Muscle of arm (tissue), 12 donors: ENCODE data around the gene HSF2BP. TPM values are rescaled to one million over a fixed set of nuclear protein-coding genes. Genes with fewer than 3 reads are reported as not detected.
"Not testable (repeated sequence)": the region's sequence is repeated elsewhere in the genome, so short reads cannot be mapped to it uniquely, and the experiment has no call there.

ENCODE experiments used
- DNase-seq: peaks from one replicate; pipeline ENCODE4 v3.0.0-alpha.2; 2013
- polyA plus RNA-seq, 12 donors: library from polyadenylated mRNA; unstranded; fragments of 120-200 nt; gene quantifications; one replicate each; pipeline ENCODE4 v1.2.1, GENCODE V29; 2013; ENCODE audit not compliant: insufficient read length in 12 of 12

HSF2BP gene
- polyA plus RNA-seq, 12 donors, result 0.20 to 1.5 (median 0.77) TPM; not detected in 2

GRCh38 chr21:43688906-43689305, 29.6 kb upstream of the HSF2BP start:
- DNase-seq, result no peak

GRCh38 chr21:43687566-43688399, 28.5 kb upstream of the HSF2BP start:
- no peak for DNase-seq

GRCh38 chr21:43686811-43687565, 27.7 kb upstream of the HSF2BP start:
- no peak for DNase-seq

GRCh38 chr21:43684424-43684823, 25.1 kb upstream of the HSF2BP start:
- no peak for DNase-seq

GRCh38 chr21:43681650-43682049, 22.4 kb upstream of the HSF2BP start:
- DNase-seq, result no peak

- DNase-seq, result not testable (repeated sequence)
These were observed 21.1 kb upstream of the HSF2BP start for GRCh38 chr21:43680421-43680820.

- no peak for DNase-seq
These were observed 20.7 kb upstream of the HSF2BP start for GRCh38 chr21:43679951-43680350.

GRCh38 chr21:43676391-43676790, 17.1 kb upstream of the HSF2BP start:
- no peak for DNase-seq

GRCh38 chr21:43675871-43676270, 16.6 kb upstream of the HSF2BP start:
- no peak for DNase-seq

GRCh38 chr21:43669828-43670605, 10.7 kb upstream of the HSF2BP start:
- no peak for DNase-seq

- DNase-seq, result no peak
These were observed 8.1 kb upstream of the HSF2BP start for GRCh38 chr21:43667191-43667904.

- DNase-seq, result no peak
These were observed 6.6 kb upstream of the HSF2BP start for GRCh38 chr21:43665879-43666278.

GRCh38 chr21:43664358-43664757, 5.1 kb upstream of the HSF2BP start:
- no peak for DNase-seq

- DNase-seq, result no peak
These were observed 3.7 kb upstream of the HSF2BP start for GRCh38 chr21:43663033-43663432.

GRCh38 chr21:43662286-43662685, 3.0 kb upstream of the HSF2BP start:
- no peak for DNase-seq

GRCh38 chr21:43658769-43659135, 536 bp downstream of the HSF2BP start:
- DNase-seq, result no peak

- DNase-seq, result no peak
These were observed 1.1 kb downstream of the HSF2BP start for GRCh38 chr21:43658088-43658741.

- no peak for DNase-seq
These were observed 1.8 kb downstream of the HSF2BP start for GRCh38 chr21:43657355-43658087.

GRCh38 chr21:43654806-43655489, 4.3 kb downstream of the HSF2BP start:
- DNase-seq, result no peak

- DNase-seq, result no peak
These were observed 5.7 kb downstream of the HSF2BP start for GRCh38 chr21:43653626-43654025.
